ENCODE results near the gene SLC17A4. TPM values are rescaled to one million over a fixed set of nuclear protein-coding genes. Genes with fewer than 3 reads are reported as not detected.

The SLC17A4 gene
- total and polyA plus RNA-seq, 2 experiments from 2014 or later: not detected

DNA sequence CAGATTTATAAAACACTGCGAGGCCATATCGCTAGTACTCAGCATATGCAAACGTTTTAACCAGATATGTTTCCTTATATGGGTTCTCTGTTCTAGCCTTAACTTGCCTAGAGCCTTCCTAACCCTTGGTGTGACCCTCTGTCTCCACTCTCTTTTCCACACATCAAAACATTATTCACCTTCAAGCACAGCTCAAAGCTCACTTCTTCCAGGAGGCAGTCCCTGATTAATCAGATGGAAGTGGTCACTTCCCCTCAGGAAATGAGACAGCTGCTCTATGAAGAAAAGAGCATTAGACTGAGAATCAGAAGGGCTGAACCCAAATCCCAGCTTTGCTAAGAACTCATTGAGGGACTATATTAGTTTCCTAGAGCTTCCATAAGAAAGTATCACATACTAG, 39.8 kb upstream of the SLC17A4 start:
- no peak overlapping the region for H3K4me3 Mint-ChIP-seq
- H3K4me1 ChIP-seq (ENCODE audit: insufficient read depth): no peaks in the 10 kb centered on the region

More for the DNA sequence above, 39.8 kb upstream of the SLC17A4 start:
- Mint-ChIP-seq H3K4me1 (no peaks in the 10 kb centered on the region), H3K27me3 (ENCODE audit: insufficient read depth, low read depth, poor library complexity) (no peaks in the 10 kb centered on the region), H3K36me3 (ENCODE audit: low read depth) (no peaks in the 10 kb centered on the region), H3K9me3 (no peaks in the 10 kb centered on the region), H3K27ac (no peak overlapping the region)
- no peaks in the 10 kb centered on the region for H3K9me2 ChIP-seq (ENCODE audit: insufficient read depth)
- no peak overlapping the region for H2AFZ ChIP-seq
- no peaks in the 10 kb centered on the region for H3K36me3 ChIP-seq (ENCODE audit: insufficient read depth)
- H3K79me2 ChIP-seq (replicated peaks; ENCODE audit: insufficient read depth): no peaks in the 10 kb centered on the region
- TF ChIP-seq, protein P1, sequence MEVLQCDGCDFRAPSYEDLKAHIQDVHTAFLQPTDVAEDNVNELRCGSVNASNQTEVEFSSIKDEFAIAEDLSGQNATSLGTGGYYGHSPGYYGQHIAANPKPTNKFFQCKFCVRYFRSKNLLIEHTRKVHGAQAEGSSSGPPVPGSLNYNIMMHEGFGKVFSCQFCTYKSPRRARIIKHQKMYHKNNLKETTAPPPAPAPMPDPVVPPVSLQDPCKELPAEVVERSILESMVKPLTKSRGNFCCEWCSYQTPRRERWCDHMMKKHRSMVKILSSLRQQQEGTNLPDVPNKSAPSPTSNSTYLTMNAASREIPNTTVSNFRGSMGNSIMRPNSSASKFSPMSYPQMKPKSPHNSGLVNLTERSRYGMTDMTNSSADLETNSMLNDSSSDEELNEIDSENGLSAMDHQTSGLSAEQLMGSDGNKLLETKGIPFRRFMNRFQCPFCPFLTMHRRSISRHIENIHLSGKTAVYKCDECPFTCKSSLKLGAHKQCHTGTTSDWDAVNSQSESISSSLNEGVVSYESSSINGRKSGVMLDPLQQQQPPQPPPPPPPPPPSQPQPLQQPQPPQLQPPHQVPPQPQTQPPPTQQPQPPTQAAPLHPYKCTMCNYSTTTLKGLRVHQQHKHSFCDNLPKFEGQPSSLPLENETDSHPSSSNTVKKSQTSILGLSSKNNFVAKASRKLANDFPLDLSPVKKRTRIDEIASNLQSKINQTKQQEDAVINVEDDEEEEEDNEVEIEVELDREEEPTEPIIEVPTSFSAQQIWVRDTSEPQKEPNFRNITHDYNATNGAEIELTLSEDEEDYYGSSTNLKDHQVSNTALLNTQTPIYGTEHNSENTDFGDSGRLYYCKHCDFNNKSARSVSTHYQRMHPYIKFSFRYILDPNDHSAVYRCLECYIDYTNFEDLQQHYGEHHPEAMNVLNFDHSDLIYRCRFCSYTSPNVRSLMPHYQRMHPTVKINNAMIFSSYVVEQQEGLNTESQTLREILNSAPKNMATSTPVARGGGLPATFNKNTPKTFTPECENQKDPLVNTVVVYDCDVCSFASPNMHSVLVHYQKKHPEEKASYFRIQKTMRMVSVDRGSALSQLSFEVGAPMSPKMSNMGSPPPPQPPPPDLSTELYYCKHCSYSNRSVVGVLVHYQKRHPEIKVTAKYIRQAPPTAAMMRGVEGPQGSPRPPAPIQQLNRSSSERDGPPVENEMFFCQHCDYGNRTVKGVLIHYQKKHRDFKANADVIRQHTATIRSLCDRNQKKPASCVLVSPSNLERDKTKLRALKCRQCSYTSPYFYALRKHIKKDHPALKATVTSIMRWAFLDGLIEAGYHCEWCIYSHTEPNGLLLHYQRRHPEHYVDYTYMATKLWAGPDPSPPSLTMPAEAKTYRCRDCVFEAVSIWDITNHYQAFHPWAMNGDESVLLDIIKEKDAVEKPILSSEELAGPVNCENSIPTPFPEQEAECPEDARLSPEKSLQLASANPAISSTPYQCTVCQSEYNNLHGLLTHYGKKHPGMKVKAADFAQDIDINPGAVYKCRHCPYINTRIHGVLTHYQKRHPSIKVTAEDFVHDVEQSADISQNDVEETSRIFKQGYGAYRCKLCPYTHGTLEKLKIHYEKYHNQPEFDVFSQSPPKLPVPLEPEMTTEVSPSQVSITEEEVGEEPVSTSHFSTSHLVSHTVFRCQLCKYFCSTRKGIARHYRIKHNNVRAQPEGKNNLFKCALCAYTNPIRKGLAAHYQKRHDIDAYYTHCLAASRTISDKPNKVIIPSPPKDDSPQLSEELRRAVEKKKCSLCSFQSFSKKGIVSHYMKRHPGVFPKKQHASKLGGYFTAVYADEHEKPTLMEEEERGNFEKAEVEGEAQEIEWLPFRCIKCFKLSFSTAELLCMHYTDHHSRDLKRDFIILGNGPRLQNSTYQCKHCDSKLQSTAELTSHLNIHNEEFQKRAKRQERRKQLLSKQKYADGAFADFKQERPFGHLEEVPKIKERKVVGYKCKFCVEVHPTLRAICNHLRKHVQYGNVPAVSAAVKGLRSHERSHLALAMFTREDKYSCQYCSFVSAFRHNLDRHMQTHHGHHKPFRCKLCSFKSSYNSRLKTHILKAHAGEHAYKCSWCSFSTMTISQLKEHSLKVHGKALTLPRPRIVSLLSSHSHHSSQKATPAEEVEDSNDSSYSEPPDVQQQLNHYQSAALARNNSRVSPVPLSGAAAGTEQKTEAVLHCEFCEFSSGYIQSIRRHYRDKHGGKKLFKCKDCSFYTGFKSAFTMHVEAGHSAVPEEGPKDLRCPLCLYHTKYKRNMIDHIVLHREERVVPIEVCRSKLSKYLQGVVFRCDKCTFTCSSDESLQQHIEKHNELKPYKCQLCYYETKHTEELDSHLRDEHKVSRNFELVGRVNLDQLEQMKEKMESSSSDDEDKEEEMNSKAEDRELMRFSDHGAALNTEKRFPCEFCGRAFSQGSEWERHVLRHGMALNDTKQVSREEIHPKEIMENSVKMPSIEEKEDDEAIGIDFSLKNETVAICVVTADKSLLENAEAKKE (CRISPR knock-in tag; IDR thresholded peaks at IDR 0.05): no peak
- TF ChIP-seq ZNF331 (CRISPR knock-in tag; IDR thresholded peaks at IDR 0.05; ENCODE audit: low read depth): no peak
- no peak for TF ChIP-seq NANOG (IDR thresholded peaks at IDR 0.05; ENCODE audit: borderline replicate concordance)
- no peak for TF ChIP-seq EZH2 (IDR thresholded peaks at IDR 0.05; ENCODE audit: low read depth, unreplicated experiment)
- TF ChIP-seq, protein P2, sequence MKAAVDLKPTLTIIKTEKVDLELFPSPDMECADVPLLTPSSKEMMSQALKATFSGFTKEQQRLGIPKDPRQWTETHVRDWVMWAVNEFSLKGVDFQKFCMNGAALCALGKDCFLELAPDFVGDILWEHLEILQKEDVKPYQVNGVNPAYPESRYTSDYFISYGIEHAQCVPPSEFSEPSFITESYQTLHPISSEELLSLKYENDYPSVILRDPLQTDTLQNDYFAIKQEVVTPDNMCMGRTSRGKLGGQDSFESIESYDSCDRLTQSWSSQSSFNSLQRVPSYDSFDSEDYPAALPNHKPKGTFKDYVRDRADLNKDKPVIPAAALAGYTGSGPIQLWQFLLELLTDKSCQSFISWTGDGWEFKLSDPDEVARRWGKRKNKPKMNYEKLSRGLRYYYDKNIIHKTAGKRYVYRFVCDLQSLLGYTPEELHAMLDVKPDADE (IDR thresholded peaks at IDR 0.05): no peak
- no peak for TF ChIP-seq STAT1 (IDR thresholded peaks at IDR 0.05; ENCODE audit: unreplicated experiment)
- TF ChIP-seq CREB1 (CRISPR knock-in tag; IDR thresholded peaks at IDR 0.05; ENCODE audit: low read depth): no peak
- TF ChIP-seq ZNF114 (CRISPR knock-in tag; IDR thresholded peaks at IDR 0.05): no peak
- no peak for TF ChIP-seq POLR2AphosphoS5 (IDR thresholded peaks at IDR 0.05; ENCODE audit: low read depth)
- TF ChIP-seq, protein P3, sequence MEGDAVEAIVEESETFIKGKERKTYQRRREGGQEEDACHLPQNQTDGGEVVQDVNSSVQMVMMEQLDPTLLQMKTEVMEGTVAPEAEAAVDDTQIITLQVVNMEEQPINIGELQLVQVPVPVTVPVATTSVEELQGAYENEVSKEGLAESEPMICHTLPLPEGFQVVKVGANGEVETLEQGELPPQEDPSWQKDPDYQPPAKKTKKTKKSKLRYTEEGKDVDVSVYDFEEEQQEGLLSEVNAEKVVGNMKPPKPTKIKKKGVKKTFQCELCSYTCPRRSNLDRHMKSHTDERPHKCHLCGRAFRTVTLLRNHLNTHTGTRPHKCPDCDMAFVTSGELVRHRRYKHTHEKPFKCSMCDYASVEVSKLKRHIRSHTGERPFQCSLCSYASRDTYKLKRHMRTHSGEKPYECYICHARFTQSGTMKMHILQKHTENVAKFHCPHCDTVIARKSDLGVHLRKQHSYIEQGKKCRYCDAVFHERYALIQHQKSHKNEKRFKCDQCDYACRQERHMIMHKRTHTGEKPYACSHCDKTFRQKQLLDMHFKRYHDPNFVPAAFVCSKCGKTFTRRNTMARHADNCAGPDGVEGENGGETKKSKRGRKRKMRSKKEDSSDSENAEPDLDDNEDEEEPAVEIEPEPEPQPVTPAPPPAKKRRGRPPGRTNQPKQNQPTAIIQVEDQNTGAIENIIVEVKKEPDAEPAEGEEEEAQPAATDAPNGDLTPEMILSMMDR (conservative IDR thresholded peaks at IDR 0.05; ENCODE audit: low read depth in 2 of 2): no peak
- no peak for TF ChIP-seq EZH2phosphoT487 (IDR thresholded peaks at IDR 0.05; ENCODE audit: unreplicated experiment)
- TF ChIP-seq JUNB (IDR thresholded peaks at IDR 0.05; ENCODE audit: unreplicated experiment): no peak
- TF ChIP-seq REST (IDR thresholded peaks at IDR 0.05; ENCODE audit: unreplicated experiment): no peak
- no peak overlapping the region for H3K4me3 ChIP-seq
- no peak overlapping the region for H3K27ac ChIP-seq (ENCODE audit: low read depth)
- H3K4me2 ChIP-seq: no peak overlapping the region
- DNase-seq (ENCODE audit: low spot score): no peak
- H3F3A ChIP-seq (replicated peaks; ENCODE audit: low read depth): no peaks in the 10 kb centered on the region
- no peaks in the 10 kb centered on the region for H4K20me1 ChIP-seq (replicated peaks; ENCODE audit: insufficient read depth)
- no peaks in the 10 kb centered on the region for H3K27me3 ChIP-seq (ENCODE audit: insufficient read depth)
- no peak for ATAC-seq

Measured in GM23338 (cell line).